ENCODE measurements around the gene LPP. TPM values are rescaled to one million over a fixed set of nuclear protein-coding genes. Genes with fewer than 3 reads are reported as not detected.
"Not testable (repeated sequence)": the region's sequence is repeated elsewhere in the genome, so short reads cannot be mapped to it uniquely, and the experiment has no call there.

Gene LPP
- total RNA-seq, 1 experiment from 2014 or later = 31.2 TPM

GRCh38 chr3:188433521-188434150 lies 279.7 kb downstream of the LPP start:
- no peak for DNase-seq (ENCODE audit: low spot score)

DNA sequence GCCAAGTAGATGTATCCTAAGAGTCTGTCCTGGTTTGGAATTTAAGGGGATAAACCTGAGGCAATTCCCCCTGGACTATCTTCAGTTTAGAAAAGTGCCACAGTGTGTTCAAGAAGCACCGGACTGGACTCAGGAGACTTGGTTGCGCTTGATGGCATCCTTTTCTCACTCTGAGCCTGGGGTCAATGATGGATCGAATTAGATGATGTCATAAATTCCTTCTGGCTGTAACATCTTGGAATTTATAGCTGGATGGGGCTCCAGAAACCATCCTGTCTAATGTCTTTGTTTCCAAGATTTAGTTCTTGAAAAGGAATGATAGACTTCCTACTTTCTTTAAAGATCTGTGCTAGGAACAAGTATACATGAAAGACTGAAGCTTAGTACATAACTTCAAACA lies 280.6 kb downstream of the LPP start:
- DNase-seq (ENCODE audit: low spot score) = no peak

GRCh38 chr3:188435266-188435665 lies 281.3 kb downstream of the LPP start:
- DNase-seq (ENCODE audit: low spot score) = no peak

DNA sequence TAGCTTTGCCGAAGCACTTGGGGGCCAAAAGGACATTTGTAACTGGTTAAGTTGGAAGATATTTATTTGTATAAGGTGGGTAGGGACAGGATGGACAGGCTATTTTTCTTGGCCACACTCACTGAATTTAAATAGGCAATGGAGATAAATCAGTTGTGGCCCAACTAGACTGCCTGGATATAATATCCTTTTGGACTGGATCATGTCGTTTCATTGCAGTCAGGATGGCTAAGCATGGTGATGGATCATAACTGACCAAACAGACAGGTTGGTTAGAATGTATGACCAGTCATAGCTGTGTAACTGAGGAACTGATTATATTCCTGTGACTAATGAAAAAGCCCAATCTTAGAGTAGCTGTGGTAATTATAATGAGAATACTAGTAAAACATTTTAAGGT lies 284.0 kb downstream of the LPP start:
- no peak for DNase-seq (ENCODE audit: low spot score)

GRCh38 chr3:188439080-188439479 lies 285.1 kb downstream of the LPP start:
- peak; percentile 68 for DNase-seq (ENCODE audit: low spot score)

DNA sequence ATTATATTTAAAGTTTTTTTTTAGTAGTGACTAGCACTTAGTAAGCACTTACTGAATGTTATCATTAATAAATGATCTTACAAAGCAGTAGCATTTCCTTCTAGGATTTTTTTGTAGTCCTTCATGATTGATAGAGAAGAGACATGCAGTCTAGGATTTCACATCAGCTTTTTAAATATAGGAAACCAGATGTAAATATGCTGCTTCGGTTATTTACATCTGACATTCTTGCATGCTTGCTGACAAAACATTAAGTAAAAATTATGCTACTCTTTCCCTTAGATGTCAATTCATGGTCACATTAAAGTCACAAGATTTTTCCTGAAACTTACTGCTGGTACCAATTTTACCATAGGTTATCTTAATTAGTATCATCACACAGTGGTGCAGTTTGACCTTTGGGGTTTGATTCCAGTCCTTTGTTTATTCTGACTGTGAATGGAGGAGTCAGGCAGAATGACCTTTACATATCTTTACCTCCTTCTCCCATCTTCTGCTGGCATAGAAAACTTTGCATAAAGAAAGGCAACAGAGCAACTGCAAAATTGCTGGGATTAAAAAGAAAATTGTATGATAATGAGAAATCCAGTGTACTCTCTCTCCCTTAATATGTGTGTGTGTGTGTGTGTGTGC lies 286.5 kb downstream of the LPP start:
- DNase-seq (ENCODE audit: low spot score) = no peak

DNA sequence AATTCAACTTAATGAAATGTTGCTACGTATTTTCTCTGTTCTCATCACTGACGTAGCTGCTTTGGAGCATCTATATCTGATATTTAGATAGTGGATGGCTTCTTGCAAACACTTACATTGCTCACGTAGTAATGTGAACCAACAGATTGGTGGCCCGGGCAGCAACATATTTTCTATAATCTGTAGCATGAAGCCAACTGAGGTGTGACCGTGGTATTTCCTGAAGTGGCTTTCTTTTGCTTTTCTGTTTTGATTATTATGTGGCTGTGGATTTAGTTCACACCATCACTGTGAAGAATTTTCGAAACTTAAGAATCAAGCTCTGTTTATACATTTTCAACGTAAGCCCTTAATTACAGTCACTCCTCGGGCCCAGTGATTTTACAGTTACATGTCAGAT lies 288.5 kb downstream of the LPP start:
- DNase-seq (ENCODE audit: low spot score) = no peak

- not testable (repeated sequence) for DNase-seq (ENCODE audit: low spot score)
These were observed 291.2 kb downstream of the LPP start for GRCh38 chr3:188445175-188445574.

DNA sequence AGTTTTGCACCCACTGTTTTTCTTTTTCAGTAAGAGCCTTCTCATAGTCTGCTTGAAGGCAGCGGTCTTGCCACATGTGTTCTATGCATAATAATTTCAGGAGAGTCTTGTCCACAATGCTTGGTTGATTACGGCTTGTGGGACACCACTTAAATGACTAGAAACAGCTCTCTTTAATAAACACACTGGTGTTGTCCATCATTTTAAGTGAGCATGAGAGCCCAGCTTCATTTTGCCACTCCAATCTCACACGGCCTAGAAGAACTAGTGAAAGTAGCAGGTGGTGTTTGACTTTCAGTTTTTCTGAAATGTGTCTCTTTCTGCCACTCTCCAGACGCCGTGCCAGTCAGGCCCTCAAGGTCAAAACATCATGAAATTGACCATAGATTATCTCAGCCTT lies 292.1 kb downstream of the LPP start:
- DNase-seq (ENCODE audit: low spot score) = no peak

GRCh38 chr3:188446766-188447165 lies 292.8 kb downstream of the LPP start:
- no peak for DNase-seq (ENCODE audit: low spot score)

DNA sequence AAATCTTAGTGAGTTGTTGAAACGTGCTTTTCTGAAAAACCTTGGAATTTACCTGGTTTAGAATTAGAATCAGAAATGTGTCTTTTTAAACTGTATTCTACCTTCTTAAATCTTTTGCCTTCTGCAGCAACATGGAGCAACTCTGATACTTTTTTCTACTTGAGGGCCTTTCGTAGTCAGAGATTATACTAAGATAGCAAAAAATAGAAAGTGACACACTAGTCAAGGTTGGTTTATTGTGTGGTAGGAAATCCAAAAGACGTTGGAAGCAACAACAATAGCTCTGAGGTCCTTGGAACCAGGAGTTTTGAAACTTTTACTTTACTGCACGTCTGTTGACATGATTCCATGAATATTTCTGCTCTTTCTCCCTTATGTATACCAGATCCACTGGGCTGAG lies 294.9 kb downstream of the LPP start:
- no peak for DNase-seq (ENCODE audit: low spot score)

DNA sequence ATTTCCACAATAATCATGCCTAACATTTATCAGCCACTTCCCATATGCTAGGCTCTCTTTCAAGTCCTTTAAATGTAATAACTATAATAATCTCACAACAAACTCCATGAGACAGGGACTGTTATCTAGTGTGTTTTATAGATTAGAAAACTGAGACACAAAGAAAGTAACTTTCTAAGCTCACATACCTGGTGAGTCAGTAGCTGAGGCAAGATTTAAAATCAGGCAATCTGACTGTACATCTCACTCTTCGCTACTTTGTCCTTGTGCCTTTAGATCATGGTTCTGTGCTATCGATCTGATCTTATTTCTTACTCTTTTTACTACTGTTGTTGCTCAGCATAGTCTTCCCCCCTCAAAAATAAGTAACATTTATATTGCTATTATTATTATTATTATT lies 295.5 kb downstream of the LPP start:
- no peak for DNase-seq (ENCODE audit: low spot score)

DNA sequence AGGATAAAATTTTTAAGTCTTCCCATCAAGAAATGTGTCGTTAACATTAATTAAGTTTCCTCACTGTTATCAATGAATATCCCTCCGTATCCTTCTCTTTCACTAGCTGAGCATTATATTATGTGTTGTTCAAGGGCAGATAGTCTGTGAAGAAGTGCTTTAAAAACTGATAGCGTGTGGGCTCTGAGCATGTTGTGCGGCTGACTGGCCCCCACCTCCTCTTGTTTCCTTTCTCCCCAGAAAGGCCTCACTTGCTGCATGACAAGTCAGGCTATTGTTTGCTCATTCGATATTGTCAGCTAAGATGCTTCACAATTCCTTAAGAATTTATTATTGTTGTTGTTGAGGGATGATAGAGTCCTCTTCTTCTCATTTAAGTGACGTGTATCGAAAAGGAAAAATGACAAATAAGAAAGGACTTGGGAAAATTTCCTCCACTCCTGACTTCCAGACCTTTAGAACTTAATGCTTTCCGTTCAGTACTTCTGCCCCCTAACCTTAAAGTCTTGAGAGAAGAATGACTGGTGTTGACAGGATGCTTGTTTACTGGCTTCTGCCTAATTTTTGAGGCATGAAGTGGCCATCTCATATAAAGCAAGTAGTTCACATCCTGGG lies 298.3 kb downstream of the LPP start:
- no peak for DNase-seq (ENCODE audit: low spot score)

- DNase-seq (ENCODE audit: low spot score) = no peak
These were observed 299.8 kb downstream of the LPP start for GRCh38 chr3:188453431-188454384.

DNA sequence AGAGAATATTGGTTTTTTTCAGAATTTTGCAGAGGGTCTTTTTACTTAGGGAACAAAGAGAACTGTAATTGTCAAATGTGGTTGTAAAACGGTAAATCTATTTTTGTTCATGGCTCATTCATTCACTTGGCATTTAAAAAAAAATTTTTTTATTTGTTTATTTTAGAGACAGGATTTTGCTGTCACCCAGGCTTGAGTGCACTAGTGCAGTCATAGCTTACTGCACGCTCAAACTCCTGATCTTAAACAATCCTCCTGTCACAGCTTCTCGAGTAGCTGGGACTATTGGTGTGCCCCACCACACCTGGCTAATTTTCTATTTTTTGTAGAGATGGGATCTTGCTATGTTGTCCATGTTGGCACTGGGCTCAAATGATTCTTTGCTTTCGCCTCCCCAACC lies 301.8 kb downstream of the LPP start:
- no peak for DNase-seq (ENCODE audit: low spot score)

DNA sequence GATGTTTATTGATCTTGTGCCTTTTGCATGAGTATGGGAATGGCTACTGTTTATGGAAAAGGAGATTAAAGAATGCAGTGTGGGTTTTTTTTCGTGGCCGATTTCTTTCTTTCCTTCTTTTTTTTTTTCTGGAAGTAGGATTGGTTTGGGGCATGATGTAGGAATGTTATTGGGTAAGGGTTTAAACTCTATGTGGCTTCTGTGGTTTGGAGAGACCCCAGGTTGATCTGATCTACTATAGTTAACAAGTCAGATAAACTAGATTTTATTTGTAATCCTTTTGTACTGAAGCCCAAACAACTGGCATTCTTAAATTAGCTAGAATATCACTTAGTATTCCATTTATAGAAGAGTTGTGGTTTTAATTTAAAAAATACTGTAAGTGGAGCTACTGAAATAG lies 304.8 kb downstream of the LPP start:
- DNase-seq (ENCODE audit: low spot score) = no peak

GRCh38 chr3:188465311-188465710 lies 311.4 kb downstream of the LPP start:
- DNase-seq (ENCODE audit: low spot score) = no peak

DNA sequence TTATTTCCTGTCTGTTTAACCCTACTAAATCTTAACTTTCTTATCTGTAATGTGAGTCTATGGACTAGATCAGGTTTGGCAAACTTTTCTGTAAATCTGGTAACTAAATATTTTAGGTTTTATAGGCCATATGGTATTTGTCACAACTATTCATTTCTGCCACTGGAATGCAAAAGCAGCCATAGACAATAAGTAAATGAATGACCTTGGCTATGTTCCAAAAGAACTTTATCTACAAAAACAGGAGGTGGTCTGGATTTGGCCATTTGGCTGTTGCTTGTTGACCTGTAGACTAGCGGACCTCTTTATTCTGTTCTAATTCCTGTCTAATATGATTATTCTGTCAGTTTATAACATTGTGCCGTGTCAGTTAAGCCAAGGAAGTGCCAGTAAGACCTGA lies 314.2 kb downstream of the LPP start:
- no peak for DNase-seq (ENCODE audit: low spot score)

GRCh38 chr3:188468662-188469061 lies 314.7 kb downstream of the LPP start:
- no peak for DNase-seq (ENCODE audit: low spot score)

DNA sequence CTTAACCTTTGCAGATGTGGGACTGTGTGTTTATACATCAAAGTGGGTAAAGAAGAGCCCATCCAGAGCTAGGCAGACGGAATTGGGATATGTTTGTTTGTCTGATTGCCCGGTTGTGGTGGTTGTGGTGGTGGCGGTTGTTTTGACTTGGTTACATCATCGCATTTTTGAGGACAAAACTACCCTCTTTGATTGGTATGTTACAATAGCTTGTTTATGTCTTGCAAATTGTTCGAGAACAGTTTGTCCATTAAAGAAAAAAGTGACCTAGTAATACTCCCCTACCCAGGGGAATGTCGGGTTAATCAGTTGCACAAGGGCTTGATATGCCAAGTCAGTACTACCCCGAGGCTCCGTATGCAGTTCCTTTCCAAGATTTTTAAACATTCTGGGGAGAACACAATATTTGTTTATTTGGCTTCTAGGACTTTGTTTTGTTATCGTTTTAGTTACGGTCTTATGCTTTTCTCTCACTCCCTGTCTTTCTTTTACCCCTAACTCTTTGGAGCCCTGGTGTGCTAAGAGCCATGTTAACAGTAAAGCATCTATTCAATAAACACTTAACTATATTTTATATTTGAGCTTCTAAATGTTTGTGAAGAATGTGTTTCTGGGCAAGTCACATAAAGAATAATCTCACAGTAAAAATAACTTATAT lies 315.4 kb downstream of the LPP start:
- no peak for DNase-seq (ENCODE audit: low spot score)

DNA sequence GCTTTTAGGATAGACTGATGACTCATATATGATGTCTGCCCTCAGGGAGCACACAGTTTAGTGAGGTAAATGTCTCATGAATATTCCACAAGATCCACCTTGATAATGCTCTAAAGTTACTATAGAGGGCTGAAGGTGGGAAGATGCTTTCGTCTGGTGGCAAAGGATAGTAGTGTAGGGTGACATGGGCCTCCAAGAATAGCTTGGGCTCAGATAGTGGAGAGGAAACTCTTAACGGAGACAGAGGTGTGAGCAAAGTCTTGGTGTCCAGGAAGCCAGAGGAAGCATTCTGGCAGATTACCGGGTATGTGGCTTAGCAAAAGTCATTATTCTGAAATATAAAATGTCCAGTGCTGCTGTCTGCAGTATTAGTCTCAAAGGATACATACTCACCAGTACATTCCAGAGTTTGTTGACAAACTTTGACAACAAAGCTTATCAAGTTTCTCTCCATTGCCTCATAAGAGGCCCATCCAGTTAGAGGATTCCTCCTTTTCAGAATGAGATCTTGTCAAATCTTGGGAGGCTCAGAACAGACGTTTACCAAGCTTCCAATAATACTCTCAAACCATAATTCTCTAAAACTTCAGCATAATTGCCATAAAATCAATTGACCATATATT lies 316.7 kb downstream of the LPP start:
- no peak for DNase-seq (ENCODE audit: low spot score)

Measured in A172 (cell line).